Measurements from ENCODE around the gene GATAD2A.
A peak's percentile ranks its signal among the peaks of the same experiment; 100 is the strongest.
"Not testable (repeated sequence)": the region's sequence is repeated elsewhere in the genome, so short reads cannot be mapped to it uniquely, and the experiment has no call there.

The GATAD2A gene

GRCh38 chr19:19447536-19448237, 42.2 kb downstream of the GATAD2A start:
- DNase-seq (ENCODE audit: low spot score) = no peak

DNA sequence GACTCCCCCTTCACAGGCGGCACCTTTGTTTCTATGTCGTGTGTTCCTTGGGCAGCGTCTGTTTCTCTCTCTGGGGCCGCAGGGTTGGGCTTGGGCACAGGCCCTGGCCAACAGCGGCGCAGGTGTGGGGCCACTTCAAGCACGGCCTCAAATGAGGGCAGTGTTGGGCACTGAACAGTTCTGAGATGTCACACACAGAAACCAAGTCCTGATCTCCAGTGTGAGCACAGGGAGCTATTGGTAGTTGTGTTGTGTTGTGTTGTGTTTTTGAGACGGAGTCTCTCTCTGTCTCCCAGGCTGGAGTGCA, 42.7 kb downstream of the GATAD2A start:
- no peak for DNase-seq (ENCODE audit: low spot score)

DNA sequence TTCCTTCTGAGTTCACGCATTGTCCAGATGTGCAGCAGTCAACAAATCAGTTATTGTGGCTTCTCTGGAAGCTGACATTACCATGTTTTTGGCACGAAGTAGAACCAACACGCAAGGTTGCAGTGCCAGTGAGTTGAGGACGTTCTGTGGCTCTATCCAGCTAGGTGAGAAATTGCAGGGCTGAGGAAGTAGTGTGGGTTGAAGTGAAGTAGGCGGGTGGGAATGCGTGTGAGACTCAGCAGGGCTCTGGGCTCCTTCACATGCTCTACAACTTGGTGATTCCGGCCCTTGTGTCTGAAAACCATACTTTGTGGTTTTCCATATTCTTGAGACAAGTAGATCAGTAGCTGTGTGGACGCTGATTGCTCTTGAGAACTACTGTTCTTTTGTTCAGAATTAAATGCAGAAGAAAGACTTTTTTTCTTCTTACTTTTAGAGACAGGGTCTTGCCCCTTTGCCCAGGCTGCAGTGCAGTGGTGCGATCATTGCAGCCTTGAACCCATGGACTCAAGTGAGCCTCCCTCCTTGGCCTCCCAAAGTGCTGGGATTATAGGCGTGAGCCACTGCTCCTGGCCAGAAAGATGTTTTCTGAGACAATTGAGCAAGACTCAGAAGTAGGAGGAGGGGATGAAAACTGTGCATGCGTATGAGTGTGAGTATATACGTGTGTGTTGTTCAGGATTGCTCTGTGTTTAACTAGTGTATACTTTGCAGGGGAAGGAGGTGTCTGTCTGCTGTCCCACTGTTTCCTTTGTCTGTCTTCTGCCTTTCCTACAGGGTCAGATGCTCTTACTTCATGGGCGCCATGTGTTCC, 46.2 kb downstream of the GATAD2A start:
- no peak for DNase-seq (ENCODE audit: low spot score)

DNA sequence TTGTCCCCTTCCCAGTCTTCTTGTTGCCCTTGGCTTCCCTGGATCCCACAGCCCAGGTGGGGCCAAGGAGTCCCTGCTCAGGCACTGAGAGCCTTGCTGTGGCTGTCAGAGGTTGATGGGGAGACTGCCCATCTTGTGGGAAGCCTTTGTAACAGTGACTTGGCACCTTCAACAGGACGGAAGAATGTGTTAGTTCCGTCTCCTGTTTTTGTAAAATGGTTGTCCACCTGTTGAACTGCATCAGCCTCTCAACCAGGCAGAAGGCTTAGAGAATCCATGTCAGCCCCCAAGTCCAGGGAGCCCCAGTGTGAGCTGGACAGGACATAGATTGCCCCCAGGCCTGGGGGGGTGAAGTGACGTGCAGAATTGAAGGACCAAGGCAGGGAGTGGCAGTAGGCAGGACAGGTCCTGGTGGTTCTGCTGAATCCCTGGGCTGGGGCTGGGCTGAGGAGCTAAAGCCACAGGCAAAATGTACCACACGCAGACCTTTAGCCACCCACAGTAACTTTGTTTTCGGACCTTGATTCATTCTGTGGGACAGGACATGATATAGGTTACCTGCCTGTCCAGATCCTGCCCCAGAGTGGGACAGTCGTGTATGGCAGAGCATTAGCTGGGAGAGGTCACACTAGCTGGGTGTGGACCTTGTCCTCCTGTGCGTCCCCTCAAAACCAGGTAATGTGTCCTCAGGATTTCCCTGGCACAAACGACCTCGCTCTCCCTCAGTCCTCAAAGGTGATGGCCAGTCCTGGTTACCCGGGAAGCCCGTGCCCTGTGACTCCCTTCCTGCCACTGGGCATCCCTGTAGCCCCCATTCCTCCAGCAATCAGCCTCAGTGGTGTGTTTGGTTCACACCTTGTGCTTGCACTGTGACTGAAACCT, 47.0 kb downstream of the GATAD2A start:
- no peak for DNase-seq (ENCODE audit: low spot score)

GRCh38 chr19:19453125-19453454, 47.6 kb downstream of the GATAD2A start:
- DNase-seq (ENCODE audit: low spot score) = no peak

DNA sequence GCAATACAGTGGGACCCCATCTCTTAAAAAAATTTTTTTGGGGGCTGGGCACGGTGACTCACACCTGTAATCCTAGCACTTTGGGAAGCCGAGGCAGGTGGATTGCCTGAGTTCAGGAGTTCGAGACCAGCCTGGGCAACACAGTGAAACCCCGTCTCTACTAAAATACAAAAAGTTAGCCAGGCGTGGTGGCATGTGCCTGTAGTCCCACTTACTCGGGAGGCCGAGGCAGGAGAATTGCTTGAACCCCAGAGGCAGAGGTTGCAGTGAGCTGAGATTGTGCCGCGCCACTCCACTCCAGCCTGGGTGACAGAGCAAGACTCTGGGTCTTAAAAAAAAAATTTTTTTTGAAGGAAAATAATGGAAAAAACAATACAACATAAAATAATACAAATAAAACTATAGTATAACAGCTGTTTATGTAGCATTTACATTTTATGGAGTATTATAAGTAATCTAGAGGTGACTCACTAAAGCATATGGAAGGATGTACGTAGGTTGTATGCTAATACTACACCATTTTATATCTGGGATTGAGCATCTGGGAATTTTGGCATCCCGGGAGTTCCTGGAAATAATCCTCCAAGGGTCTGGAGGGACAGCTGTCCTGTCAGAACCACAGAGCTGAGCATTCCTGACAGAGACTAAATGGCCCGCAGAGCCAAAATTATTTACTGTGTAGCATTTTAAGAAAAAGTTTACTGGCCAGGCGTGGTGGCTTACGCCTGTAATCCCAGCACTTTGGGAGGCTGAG, 49.9 kb downstream of the GATAD2A start:
- DNase-seq (ENCODE audit: low spot score) = not testable (repeated sequence)

GRCh38 chr19:19457671-19458070, 52.2 kb downstream of the GATAD2A start:
- no peak for DNase-seq (ENCODE audit: low spot score)

DNA sequence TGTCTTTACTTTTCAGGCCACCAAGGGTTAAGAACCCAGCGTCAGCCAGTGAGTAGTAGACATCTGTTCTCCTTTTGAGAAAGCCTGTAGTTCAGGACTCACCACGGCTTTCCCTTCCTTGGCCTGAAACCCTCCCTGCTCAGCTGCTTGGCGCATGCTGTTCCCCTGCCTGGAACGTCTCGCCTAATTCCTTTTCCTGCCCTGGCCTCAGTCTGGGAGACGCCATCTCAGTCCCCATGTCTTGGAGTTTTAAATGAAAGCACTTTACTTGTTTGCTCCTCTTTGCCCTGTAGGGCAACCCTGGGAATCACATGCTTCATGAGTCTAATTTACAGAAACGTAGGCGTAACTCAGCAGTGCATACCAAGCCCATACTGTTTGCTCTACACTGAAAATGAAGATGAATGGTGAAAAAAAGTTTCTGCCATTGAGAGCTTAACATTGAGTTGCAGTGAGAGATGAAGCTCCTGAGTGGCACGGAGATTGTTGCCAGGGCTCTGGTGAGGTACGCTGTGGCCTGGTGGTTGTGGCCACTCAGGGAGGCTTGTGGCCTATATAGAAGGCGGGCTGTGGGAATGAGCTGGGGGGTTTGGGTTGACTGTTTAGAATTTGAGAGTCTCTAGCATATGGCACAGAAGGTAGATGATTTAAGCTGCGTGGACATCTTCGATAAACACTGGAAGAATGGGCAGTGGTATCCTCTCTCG, 52.8 kb downstream of the GATAD2A start:
- DNase-seq (ENCODE audit: low spot score) = no peak

GRCh38 chr19:19459073-19459472, 53.6 kb downstream of the GATAD2A start:
- DNase-seq (ENCODE audit: low spot score) = peak; percentile 70

- peak; percentile 80 for DNase-seq (ENCODE audit: low spot score)
Measured at GRCh38 chr19:19459707-19460251, 54.3 kb downstream of the GATAD2A start.

GRCh38 chr19:19460258-19460731, 54.8 kb downstream of the GATAD2A start:
- DNase-seq (ENCODE audit: low spot score) = no peak

DNA sequence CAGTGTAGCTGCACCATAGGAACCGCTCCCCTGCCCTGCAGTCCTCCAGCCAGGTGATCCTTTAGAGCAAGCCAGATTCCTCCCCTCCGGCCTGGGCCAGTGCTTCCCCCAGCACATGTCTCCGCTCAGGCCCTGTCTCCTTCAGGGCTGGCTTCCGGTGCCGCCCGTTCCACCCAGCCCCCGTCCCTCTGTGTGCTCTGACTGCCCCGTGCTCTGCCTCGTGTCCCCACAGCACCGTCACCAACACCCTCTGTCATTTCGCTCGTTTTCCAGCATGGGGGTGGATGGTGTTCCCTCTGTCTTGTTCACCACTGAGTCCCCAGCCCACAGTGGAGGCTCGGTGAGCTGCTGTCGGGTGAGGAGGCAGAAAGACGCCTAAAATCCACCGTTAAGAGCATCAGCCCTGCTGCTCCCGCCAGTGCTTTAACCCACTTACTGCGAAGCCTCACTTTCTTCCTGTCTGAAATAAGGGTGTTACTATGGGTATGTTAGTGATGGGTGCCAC, 55.3 kb downstream of the GATAD2A start:
- DNase-seq (ENCODE audit: low spot score) = peak; percentile 79

- no peak for DNase-seq (ENCODE audit: low spot score)
Measured at GRCh38 chr19:19461306-19461670, 55.8 kb downstream of the GATAD2A start.

- DNase-seq (ENCODE audit: low spot score) = no peak
Measured at GRCh38 chr19:19461671-19462622, 56.5 kb downstream of the GATAD2A start.

DNA sequence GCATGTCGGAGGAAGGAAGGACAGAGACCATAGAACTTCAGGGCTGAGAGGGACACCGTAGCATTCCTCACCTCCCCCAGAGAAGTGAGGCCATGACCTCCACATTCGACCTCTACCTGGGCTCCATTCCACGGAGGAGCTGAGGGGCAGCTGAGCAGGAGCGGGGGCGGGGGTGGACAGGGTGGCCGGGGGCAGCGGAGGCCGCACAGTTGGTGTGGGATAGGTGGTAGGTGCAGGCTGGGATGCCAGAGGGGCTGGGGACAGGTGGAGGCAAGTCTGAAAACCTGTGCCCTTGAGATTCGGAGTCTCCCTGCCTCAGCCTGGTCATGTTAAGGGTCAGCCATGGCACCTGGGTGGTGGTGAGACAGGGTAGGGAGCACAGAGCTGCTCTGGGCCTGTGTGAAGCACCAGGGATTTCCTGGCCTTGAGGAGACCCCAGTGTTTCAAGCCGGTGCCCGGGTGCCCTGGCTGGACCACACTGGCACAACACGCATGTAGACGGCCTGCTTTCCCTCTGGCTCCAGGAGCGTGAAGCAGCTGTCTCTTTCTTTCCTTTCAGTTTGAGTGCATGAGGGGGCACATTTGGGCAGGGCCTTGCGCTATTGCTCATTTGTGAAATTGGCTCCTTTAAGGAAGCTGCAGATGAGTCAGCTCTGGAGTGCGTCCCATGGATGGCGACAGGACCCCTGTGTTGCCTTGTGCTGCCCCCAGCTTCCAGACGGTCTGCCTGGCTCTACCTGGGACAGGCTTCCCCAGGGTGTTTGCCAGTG, 58.1 kb downstream of the GATAD2A start:
- peak; percentile 83 for DNase-seq (ENCODE audit: low spot score)

DNA sequence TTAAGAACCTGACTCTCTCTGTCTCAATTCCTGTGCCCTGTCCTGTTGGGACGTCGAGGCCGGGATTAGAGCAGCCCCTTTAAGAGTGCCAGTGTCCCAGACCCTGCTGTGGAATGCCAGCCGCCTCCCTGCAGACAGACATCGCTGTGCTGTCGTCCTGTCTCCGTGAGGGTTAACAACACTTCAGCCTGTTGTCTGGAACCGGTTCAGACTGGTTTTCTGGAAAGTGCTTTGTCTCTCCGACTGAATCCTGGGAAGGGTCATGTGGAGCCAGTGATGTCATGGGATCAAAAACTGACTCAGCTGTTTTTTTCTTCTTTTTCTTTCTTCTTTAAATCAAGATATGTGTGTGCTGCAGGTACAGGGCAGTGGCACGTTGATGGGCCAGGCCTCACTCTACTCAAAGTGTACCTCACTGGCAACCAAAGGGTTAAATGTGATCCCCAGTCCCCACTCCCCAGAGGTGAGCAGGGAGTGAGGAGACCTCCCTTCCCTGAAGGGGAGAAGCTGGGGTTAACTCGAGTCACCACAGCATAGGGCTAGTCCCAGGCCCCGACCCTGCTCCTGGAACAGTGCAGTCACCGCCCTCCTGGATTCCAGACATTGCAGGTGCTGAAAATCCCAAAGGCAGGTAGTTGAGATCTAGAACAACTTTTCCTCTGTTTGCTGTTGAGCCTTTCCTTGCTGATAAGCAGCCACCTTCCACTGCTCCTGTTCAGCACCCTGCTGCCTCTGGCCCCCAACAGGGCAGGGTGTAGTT, 59.0 kb downstream of the GATAD2A start:
- DNase-seq (ENCODE audit: low spot score) = peak; percentile 73

DNA sequence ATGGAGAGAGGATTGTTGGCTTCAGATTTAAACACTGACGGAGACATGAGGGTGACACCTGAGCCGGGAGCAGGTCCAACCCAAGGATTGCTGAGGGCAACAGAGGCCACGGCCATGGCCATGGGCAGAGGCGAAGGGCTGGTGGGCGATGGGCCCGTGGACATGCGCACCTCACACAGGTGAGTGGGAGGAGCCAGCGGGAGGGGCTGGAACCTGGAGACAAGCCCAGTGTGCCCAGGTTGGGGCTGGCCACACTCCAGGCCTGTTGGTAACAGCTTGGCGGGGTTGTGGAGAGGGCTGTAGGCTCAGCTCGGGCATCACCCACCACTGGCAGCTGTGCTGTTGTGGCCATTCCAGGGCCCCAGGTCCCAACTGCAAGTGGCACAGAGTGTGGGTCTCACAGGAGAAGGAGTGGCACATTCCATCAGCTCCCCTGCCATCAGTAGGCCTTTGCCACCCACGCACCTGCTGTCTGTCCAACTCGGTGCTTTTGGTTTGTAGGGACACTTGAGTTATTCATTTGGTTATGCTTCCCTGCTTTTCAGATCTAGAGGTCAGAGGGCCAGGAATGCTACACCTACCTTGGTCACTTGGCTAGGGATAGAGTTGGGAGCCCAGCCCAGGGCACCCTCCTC, 60.1 kb downstream of the GATAD2A start:
- DNase-seq (ENCODE audit: low spot score) = no peak

- no peak for DNase-seq (ENCODE audit: low spot score)
Measured at GRCh38 chr19:19466201-19466600, 60.7 kb downstream of the GATAD2A start.

Data from hepatic stellate cell (primary cell).